Measurements from ENCODE around the gene SBF2.
"Not testable (repeated sequence)": the region's sequence is repeated elsewhere in the genome, so short reads cannot be mapped to it uniquely, and the experiment has no call there.

Gene SBF2

DNA sequence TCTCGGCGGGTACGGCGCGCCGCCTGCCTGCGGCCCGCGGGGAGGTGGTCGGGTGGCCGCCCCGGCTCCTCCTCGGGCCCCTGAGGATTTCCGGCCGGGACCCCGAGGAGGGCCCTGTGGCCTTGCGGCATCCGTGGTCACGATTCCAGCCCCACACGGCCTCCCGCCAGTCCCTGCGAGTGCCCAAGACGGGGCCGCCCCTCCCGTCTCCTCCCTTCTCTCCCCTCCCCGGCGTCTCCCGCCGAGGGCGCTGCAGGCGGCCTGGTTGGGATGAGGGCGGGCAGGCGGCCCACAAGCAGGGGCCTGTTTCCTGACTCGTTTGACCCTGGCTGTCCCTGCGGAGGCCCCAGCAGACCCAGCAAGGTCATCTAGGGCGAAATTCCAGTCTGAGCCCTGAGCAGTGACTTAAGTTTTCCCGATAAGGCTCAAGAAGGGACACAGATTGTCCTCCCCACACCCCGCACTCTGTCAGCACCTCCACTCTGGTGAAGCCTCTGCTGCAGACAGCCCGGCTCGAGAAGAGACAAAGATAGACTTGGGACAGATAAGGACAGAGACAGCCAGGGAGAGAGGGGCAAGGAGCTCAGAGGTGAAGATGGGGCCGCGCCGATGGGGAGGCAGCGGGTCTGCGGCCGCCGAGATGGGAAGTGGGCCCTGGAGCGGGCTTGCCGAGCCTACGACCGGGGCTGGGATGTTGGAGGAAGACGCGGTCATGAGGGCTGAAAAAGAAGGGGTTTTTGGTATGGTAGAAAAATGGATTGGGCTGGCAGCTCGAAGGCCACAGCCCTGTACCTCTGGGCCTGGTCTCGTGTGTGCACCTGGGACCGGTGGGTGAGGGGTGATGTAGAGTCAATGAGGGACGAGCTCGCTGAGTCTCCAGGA is 535.1 kb downstream of the SBF2 start:
- DNase-seq = peak; percentile 83

DNA sequence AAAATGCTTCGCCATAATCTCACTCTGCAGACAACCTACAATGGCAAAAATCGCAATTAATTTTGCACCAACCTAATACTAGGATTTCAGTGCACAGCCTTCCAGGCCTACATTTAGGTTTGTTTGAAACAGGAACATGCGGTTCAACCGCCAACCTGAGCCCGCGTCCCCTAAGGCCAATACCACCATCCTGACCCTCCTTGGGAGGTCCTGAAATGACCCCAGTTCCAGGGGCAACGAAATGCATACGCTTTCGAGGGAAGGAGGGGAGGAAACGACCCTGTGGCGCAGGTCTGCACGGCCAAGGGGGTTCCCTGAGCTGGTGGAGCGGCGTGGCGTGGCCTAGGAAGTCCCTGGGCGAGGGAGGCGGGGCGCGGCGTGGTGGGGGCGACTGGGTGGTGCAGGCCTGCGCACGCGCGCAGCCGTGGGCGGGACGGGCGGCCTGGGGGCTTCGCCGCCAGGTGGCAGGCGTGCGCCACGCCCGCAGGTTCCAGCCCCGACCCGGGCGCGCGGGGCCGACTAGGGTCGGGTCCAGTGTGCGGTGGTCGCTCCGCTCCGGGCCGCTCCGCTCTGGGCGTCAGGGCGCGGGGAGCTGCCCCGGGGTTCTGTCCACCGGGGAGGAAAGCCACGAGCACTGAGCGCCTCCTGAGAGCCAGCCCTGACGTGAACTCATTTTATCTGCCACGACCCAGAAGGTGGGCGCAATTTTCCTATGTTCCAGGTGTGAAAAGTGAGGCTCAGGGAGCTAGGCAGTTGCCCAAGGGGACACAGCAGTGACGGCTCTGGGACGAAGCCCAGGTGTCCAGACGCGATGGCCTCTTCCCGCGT is 536.0 kb downstream of the SBF2 start:
- DNase-seq = peak; percentile 98

DNA sequence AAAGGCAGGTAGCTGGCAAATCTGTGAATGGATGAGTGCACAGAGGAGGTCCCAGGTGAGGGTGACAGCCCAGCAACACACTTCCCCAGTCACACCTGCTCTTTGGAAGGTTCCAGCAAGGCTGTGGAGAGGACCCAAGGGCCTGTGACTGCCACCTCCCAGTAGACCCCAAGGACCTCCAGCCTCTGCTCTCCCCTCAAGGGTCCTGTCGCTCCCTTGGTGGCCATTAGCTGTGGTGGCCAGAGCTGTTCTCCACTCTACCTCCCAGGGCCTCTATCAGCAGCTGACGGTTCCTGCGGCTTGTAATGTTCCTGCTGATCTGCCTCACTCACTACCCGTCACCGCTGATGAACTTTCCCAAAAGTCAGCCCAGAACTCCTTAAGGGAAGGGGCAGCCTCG is 537.1 kb downstream of the SBF2 start:
- DNase-seq = no peak

DNA sequence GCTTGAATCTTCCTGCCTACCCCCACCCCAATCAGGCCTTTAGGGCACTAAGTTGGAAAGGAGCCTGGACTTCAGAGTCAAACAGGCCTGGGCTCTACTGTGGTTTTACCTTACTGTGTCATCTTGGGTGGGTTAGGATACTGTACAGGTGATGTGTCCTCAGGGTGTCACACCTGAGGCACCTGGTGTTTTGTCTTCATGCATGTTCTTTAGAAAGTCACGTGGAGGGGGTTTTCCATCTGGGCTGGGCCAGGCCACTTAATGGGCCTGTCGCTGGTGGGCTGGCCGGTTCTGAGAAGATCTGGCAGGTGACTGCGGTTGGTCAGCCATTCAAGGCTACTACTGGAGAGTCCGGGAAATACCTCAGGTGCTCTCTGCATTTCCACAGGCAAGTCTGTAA is 537.6 kb downstream of the SBF2 start:
- no peak for DNase-seq

DNA sequence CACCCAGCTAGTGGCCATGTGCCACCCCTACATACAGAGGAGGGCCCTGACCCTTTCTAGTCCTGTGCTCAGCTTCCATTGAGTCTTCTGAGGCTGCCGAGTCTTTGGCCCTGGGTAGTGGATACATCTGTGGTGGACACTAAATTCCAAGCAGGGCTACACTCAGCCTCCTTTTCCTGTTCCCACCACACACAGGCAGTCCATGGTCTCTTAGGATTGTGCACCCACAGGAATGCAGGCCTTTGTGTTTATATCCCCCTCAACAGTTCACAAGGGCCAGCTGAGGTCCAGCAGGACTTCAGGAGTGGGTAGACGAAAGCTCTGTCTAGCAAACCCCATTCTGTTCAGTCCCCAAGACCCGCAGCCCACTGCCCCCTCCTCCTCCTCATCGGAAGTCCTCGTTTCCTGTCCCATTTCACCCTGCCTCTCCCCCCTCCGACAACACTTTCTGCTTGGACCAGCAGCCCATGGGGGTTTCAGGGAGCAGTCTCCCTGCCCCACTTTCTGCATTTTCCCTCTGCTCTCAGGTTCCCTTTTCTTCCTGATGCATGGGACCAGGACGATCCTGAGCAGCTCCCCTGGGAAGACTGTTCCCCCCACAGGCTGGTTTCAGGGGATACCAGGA is 538.3 kb downstream of the SBF2 start:
- no peak for DNase-seq

DNA sequence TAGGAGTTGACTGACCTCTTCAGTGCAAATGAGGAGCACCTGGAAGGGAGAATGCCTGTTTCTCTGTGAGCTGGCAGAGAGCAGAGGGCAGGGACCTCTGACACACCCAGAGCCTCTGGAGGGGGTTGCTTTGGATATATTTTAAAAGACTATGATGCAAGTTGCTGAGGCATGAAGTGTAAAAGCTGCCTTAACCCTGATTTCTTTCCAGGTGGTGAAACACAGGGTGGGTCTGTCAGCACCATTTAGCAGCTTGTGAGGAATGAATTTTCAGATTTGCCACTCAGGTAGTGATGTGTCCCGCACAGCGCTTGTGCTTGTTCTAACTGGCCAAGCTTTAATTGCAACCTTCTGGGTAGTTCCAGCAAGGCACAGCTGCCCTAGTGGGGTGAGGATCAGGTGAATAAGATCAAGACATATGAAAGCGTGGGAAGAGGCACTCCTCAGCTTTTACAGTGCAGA is 540.0 kb downstream of the SBF2 start:
- no peak for DNase-seq

DNA sequence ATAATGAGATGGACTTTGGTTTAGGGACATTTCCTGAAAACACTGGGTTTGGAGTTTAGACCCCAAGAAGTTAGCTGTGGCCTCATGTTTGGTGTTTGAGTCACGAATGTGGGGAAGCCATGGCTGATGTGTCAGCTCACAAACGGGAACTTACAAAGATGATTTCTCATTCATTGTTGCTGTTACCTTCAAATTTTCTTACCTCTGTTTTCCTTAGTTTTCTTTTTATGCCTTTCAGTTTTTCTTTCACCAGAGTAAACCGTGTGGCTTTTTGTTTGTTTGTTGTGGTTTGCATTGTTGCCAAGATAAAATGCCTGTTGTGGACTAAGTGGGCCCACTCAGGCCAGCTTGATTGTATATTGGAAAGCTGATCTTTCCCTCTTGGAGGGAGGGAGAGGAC is 541.0 kb downstream of the SBF2 start:
- DNase-seq = no peak

DNA sequence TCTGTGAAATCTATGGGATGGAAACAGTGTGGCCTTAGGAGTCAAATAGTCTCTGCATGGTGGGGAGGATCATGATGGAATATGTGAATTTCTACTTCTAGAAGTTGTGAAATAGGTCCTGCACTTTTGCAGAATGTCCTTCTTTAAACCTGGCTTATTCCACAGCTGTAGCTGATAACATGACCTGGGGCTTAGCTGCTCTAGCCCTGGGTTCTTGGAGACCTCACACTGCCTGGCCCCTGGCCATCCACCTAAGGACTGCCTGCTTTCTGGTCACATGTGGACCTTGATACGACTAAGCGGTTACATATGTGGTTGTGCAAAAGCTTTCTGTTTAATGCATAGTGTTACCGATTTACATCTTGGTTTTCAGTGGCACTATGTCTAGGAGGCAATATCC is 541.9 kb downstream of the SBF2 start:
- no peak for DNase-seq

DNA sequence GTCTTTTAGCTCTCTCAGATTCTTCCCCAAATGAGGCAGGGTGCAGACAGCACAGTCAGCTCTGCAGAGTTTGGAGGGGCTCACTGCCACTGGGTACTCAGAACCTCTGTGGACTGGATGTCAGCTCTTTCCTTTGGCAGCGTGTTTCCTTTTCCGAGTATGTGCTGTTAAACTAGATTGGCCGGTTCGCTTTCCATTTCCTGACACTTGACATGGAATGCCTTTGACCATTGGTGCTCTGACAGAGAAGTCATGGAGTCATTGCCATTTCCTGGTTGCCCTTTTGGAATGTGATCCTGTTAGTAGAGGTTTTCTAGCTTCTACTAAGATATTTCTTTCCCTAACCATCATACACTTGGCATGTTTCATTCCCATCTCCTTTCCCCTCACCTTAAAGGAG is 543.5 kb downstream of the SBF2 start:
- no peak for DNase-seq

DNA sequence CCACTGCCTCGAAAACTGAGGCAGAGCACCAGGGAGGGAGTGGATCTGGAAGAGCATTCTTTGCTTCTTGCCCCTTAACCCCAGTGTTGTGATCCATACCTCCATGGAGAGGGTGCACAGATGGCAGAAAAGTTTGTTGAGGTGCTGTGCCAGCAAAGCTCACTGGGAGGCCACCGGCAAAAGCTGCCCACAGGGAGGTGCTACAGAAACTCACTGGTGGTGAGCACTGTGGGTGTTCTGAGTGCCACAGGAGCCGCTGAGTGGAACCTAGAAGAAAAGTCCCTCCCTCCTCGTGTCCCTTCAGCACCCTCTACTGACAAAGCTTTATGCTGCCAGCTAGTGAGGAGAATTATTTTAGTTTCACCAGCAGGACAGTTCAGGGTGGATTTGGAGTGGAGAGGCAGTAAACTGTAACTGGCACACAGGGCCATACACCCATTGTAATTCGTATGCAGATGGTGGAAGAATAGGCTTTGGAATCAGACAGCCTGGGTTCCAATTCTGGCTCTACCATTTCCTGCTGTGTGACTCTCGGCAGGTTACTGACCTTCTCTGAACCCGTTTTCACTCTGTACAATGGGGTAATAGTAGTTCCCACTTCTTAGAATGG is 545.6 kb downstream of the SBF2 start:
- DNase-seq = peak; percentile 75

DNA sequence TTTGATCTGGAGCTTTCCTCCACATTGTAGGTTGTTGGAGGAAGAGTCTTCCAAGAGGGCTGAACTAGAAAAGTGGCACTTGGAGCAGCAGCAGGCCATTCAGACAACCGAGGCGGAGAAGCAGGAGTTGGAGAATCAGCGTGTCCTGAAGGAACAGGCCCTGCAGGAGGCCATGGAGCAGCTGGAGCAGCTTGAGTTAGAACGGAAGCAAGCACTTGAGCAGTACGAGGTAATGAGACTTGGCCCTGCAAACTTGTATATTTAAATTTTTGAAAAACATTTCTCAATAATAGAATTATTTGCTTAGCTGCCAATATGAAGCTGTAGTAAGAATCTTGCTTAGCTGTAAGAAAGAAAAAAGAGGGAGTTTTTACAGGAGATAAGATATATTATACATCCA is 546.2 kb downstream of the SBF2 start:
- no peak for DNase-seq

DNA sequence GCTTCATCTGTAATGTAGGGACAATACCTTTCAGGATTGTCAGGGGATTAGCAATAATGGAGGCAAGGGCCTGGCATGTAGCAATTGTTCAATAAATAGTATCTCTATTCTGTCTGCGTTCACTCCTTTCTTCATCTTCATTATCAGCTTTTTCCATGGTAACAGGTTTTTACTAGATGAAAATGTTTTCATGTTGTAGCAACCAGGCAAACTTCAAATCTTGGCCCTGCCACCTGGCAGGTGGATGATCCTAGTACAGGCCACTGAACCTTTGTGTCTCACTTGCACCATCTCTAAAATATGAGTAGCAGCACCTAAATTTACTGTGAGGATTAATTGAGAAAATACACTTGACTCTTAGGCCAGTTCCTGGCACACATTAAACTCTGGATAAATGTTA is 546.8 kb downstream of the SBF2 start:
- no peak for DNase-seq

DNA sequence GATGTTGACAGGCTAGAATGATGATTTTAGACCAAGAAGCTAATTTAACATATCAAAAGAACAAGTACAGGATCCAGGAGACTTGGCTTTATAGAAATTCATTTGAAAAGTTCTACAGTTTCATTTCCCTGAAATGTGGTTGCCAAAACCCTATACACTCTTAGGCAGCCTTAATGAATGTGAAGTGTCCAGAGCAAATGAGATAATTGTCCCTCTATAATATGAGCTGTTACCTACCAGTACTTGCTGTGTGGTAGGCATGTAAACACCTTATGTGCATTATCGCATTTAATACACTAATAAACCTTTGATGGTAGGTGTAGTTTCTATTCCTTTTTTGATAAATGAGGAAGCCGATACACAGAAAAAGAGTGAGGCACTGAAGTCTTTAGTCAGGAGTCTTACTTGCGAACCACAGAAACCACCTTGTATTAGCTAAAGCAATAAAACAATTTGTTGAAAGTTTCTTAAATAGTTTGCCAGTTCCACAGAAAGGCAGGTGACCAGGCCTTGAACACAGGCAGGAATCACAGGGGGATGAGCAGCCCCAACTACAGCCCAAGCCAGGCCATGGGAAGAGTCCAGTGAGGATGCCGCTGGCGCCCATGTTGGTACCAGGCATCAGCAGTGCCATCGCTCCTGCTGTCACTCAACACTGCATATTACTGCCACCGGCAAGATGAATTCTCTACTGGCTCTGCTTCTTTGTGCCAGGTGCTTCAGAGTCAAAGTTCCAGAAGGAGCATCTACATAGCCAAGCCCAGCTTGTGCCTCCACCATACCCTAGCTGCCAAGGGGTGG is 548.4 kb downstream of the SBF2 start:
- no peak for DNase-seq

DNA sequence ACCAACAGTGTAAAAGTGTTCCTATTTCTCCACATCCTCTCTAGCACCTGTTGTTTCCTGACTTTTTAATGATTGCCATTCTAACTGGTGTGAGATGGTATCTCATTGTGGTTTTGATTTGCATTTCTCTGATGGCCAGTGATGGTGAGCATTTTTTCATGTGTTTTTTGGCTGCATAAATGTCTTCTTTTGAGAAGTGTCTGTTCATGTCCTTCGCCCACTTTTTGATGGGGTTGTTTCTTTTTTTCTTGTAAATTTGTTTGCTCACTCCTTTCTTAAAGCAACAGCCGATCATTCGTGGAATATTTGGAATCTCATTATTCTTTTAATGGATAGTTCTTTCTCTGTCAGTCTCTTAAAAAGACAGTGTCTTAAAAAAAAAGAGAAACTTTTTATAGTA is 550.5 kb downstream of the SBF2 start:
- not testable (repeated sequence) for DNase-seq

DNA sequence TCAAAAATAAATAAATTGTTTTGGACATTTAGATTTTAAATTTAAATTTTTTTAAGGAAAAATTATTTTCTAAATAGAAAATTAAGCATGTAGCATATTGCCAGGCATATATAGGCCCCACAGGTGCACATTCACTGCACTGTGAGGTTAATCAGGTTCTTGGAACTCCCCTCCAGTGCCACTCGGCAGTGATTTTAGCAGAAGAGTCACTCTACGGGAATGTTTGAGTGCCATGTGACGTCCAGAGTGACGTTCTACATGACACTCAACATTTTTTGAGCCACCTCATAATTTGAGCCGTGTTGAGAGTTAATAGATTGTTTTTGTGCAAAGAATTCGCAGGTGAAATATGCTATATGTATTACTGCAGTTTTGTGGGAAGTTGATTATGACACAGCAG is 552.8 kb downstream of the SBF2 start:
- DNase-seq = no peak

DNA sequence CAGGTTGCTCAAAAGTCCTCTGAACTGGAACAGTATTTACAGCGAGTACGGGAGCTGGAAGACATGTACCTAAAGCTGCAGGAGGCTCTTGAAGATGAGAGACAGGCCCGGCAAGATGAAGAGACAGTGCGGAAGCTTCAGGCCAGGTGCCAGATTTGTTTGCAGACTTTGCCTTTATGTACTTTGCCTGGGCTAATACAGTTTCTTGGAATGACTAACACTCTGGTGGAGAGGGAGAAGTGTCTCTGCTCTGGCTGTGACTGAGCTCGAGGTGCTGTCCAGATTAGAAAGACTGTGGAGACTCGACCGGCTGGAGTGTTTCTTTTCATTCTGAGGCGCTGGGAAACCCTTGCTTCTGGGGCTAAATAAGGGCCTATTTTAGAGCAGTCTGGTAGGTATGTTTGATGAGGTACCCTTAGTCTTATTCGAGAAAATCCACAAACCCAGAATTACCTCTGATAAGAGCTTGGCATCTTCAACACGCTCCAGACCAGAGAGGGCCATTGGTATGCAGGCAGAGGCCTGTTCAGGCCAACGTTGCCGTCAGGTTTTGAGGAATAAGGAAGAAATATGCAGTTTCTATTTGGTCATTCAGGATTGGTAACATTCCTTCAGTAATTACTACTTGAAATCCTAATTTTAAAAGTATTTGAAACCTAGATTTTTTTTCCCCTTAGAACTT is 553.7 kb downstream of the SBF2 start:
- no peak for DNase-seq

DNA sequence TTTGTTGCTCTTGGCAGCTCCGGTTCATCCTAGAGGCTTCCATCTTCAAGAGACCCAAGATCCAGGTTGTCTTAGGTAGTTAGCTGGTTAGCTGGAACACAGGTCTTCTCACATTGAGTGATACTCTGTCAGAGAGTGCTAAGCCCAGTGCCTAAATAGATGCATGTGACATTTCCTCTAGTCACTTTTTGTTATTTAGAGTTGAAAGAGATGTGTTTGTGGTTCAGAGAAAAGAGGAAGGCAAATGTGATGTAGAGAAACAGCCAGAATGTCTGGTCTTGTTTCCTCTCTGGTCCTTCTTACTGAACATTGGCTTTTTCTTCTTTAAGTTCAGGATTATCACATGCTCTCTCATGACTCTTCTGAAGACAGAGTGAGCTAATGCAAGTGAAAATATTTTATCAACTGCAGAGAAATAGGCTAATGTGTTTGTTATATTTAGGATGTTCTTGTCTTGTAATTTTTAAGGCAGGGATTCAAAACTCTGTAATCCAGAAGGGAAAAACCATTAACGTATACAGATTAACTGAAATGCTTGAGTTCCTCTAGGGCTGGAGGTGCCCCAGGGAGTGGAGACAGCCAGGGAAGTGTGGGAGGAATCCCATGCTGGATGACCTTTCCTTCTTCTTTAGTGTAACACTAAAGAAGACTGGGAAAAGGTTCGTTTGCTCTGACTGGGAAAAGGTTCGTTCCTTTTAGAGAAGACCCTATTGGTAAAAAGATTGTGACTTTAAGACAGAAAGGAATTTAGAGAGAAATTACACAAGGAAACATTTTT is 554.7 kb downstream of the SBF2 start:
- DNase-seq = no peak

DNA sequence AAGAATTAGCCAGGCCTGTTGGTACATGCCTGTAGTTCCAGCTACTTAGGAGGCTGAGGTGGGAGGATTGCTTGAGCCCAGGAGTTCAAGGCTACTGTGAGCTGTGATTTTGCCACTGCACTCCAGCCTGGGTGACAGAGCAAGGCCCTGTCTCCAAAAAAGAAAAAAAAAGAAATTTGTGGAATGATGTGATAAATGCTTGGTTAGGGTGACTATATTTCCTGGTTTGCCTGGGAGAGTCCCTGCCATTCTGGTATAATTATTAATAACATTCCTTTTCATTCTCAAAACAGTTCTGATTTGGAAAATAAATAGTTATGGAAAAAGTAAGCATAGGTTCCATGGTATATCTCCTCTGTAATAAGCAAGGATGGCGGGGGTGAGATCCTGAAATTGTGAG is 555.3 kb downstream of the SBF2 start:
- no peak for DNase-seq

DNA sequence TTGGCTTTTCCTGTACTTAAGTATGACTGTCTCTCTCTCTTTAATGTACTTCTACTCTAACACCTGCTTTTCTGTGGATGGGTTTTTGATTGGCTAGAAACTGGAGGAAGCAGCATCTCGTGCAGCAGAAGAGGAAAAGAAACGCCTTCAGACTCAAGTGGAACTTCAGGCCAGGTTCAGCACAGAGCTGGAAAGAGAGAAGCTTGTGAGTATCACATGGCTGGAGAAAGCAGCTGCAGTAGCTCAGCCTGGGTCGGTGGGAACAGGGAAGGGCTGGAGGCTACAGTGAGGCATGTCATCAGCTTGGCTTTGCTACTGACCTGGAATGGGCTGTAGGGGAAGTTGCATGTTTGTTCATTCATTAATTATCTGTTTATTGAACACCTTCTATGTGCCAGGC is 555.9 kb downstream of the SBF2 start:
- DNase-seq = no peak

DNA sequence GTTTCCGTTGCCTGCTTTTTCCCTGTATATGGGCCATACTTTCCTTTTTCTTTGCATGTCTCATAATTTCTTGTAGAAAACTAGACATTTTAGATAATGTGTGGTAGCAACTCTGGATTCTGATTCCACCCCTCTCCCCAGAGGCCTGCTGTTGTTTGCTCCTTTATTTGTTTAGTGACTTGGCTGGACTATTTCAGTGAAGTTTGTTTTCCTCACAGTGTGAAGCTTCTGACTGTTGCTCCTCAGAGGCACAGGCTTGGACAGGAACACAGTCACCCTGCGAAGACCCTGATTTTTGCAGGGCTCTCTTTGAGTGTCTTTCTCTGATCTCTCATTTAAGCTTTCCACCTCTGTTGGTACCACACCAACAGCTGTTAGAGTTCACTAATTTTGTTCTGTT is 557.7 kb downstream of the SBF2 start:
- DNase-seq = no peak

DNA sequence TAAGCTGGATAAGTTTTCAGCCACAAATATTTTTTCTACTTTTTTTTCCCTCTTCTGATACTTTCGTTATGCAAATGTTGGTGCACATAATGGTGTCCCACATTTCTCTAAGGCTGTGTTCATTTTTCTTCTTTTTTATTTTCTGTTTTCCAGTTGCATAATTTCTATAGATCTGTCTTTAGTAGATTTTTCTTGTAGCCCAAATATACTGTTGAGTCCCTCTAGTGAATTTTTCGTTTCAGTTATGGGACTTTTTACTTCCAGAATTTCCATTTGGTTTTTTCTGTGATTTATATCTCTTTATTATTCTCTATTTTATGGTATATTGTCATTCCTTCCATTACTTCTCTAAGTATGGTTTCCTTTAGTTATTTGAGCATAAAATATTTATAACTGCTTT is 558.1 kb downstream of the SBF2 start:
- no peak for DNase-seq
